Testis (tissue), 3 donors: ENCODE data around the gene AMBP. TPM values are rescaled to one million over a fixed set of nuclear protein-coding genes. Genes with fewer than 3 reads are reported as not detected.

ENCODE experiments used
- DNase-seq: peaks from one replicate; pipeline ENCODE4 v3.0.0-alpha.2; 2019
- H3K27ac ChIP-seq, 2 donors: fragments of 200-600 bp; sonication (generic); one replicate each; pipeline ENCODE4 v1.5.1; 2019
- H3K27me3 ChIP-seq: fragments of 200-600 bp; sonication (generic); one replicate; pipeline ENCODE4 v1.5.1; 2019
- H3K36me3 ChIP-seq: fragments of 200-600 bp; sonication (generic); one replicate; pipeline ENCODE4 v1.5.1; 2017; ENCODE audit warnings: low read depth; ENCODE audit errors: missing control alignments
- H3K4me1 ChIP-seq: fragments of 200-600 bp; sonication (generic); one replicate; pipeline ENCODE4 v1.5.1; 2019
- H3K4me3 ChIP-seq, 2 donors: fragments of 200-600 bp; sonication (generic); one replicate each; pipeline ENCODE4 v1.5.1; 2017 to 2019
- H3K9me3 ChIP-seq: fragments of 200-600 bp; sonication (generic); one replicate; pipeline ENCODE4 v1.5.1; 2017
- POLR2A ChIP-seq: fragments of 450-650 bp; IDR thresholded peaks from one replicate; pipeline ENCODE4 v1.6.1; 2017; ENCODE audit warnings: antibody characterized with exemption, mild to moderate bottlenecking, moderate library complexity
- WGBS, 2 donors: methylation state at CpG; one replicate each; pipeline ENCODE4 v1.1.5; 2018; 5-methylcytosine and 5-hydroxymethylcytosine counted together
- intact Hi-C: fragments of 100-400 bp; cut with DNase I; formaldehyde crosslinking; loops from one replicate; pipeline ENCODE4 v1.15.1; 2023; ENCODE audit warnings: low total_unique reads
- polyA plus RNA-seq: library from polyadenylated mRNA; stranded (reverse); fragments of 350-450 nt; fragmentation: Illumina TruSeq; extraction: RNeasy Lipid Tissue Mini Kit (QIAGEN cat#74804); gene quantifications from one replicate; pipeline ENCODE4 v1.2.3, GENCODE V29; 2014; ENCODE audit warnings: low read depth, low replicate concordance; ENCODE audit not compliant: insufficient read depth
- total RNA-seq, 2 donors: library from RNA; depleted of rRNA; stranded (reverse); fragments of >200 nt; gene quantifications; one replicate each; pipeline ENCODE4 v1.2.3, GENCODE V29; 2016
- TF ChIP-seq, protein P1 (sequence below), 3 experiments: fragments of 450-650 bp in 2 of 3; fragments of 200-600 bp in 1 of 3; sonication (generic) in 1 of 3; IDR thresholded peaks; one replicate each; pipeline ENCODE4 v1.5.1; 2016 to 2019; ENCODE audit warnings: antibody characterized with exemption in 3 of 3, mild to moderate bottlenecking in 2 of 3, moderate library complexity in 1 of 3

AMBP gene
- total and polyA plus RNA-seq, 3 donors from 2014 or later, result 0.47 to 0.88 (median 0.68) TPM

DNA sequence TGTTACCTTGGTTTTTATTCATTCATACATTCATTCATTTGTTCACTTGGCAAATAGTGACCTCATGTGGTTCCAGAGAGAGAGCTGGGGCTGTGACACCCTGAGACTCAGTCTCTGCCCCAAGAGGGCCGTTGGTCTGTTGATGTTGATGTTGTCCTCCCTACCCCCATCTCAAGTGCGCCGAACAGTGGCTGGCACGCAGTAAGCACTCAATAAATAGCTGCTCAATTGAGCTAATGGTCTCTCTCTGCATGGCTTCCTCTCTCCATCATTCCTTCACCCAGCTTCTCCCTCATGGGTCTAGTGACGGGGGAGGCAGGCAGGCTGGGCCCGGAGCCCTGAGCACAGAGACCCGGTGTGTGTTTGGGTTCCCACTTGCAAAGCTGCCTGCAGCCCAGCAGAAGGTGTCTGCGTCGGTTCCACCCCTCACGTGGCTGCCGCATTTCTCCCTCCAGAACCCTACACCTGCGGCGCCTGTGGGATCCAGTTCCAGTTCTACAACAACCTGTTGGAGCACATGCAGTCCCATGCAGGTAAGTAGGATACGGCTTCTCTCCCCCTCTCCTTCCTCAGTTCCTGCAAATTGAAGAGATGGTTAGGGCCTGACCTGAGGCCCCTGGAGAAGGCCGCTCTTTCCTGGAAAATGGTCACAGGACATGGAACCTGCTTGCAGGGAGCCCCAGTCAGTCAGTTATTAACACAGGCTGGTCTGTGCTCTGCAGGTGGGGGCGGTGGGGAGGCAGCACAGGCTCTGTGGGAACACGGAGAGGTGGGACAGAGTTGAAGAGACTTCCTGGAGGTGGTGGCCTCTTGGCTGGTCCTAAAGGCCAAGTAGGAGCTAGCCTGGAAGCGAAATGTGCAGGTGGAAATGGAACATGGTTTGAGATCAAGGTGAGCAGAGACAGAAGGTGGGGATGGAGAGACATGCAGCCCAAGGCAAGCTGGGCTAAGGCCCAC, 42.0 kb downstream of the AMBP start:
- Histone ChIP-seq H3K4me3 (no peak overlapping the region), H3K9me3 (no peaks in the 10 kb centered on the region), H3K27me3 (no peaks in the 10 kb centered on the region), H3K36me3 (no peaks in the 10 kb centered on the region), H3K27ac (no peak overlapping the region), H3K4me1 (no peaks in the 10 kb centered on the region)
- 93 to 94% methylated on average over 18 of the region's 18 CpGs for WGBS, 2 donors
- TF ChIP-seq, protein P1, sequence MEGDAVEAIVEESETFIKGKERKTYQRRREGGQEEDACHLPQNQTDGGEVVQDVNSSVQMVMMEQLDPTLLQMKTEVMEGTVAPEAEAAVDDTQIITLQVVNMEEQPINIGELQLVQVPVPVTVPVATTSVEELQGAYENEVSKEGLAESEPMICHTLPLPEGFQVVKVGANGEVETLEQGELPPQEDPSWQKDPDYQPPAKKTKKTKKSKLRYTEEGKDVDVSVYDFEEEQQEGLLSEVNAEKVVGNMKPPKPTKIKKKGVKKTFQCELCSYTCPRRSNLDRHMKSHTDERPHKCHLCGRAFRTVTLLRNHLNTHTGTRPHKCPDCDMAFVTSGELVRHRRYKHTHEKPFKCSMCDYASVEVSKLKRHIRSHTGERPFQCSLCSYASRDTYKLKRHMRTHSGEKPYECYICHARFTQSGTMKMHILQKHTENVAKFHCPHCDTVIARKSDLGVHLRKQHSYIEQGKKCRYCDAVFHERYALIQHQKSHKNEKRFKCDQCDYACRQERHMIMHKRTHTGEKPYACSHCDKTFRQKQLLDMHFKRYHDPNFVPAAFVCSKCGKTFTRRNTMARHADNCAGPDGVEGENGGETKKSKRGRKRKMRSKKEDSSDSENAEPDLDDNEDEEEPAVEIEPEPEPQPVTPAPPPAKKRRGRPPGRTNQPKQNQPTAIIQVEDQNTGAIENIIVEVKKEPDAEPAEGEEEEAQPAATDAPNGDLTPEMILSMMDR (IDR thresholded peaks at IDR 0.05), result no peak
- TF ChIP-seq POLR2A, result no peak
- DNase-seq, result no peak
- intact Hi-C loops, result no loop called here

DNA sequence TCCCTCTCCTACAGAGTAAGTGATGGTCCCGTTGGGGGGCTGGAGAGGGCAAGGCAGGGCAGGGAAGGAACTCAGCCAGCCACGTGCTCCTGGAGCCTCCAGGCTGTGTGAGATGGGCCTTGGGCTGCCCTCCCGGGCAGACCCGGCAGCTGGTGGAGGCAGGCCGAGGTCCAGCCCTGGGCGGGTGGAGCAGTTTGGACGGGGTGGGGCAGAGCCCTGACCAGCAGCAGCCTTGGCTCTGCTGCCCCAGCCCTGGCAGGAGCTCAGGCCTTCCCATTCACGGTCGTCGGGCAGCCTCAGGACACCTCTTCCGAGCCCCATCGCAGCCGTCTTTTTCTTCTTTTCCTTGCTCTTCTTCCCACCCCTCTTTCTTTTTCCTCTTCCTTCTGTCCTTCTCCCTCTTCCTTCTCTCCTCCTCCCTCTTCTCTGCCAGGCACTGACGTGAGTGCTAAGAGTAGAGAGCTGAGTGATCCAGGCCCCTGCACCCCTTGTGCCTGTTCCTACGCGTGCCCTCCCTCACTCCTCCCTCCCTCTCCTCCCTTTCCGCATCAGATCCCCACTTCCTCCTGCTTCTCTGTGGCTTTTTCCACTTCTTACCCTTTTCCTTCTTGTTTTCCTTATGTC, 42.8 kb downstream of the AMBP start:
- Histone ChIP-seq H3K9me3 (no peaks in the 10 kb centered on the region), H3K27me3 (no peaks in the 10 kb centered on the region), H3K4me3 (no peak overlapping the region), H3K27ac (no peak overlapping the region), H3K4me1 (no peaks in the 10 kb centered on the region), H3K36me3 (no peaks in the 10 kb centered on the region)
- no peak for DNase-seq
- 83 to 87% methylated on average over 15 to 17 of the region's 17 CpGs for WGBS, 2 donors
- no peak for TF ChIP-seq POLR2A
- TF ChIP-seq, protein P1 (IDR thresholded peaks at IDR 0.05), result no peak
- intact Hi-C loops, result no loop called here

DNA sequence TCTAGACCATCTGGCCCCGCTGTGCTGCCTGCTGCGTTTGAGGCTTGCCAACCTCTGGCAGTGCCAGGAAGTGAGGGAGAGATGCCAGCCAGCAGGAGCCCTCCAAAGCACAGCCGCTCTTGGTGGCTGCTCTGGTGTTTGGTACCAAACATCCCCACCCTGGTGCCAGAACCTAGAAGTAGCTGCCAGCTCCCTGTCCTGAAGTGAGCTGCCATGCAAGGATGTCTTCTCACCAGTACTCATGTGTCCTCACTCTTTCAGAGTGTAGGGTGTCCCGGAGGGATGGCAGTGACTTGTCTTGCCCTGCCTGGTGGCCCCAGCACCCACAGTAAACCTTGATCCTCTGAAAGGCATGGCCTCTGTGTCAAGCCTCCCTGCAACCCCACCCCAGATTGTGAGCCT, 43.4 kb downstream of the AMBP start:
- Histone ChIP-seq H3K27ac (no peak overlapping the region), H3K9me3 (no peaks in the 10 kb centered on the region), H3K27me3 (no peaks in the 10 kb centered on the region), H3K4me3 (no peak overlapping the region), H3K4me1 (no peaks in the 10 kb centered on the region), H3K36me3 (no peaks in the 10 kb centered on the region)
- no peak for DNase-seq
- TF ChIP-seq, protein P1 (IDR thresholded peaks at IDR 0.05), result no peak
- no peak for TF ChIP-seq POLR2A
- intact Hi-C loops, result no loop called here
- WGBS, 2 donors, result 78 to 84% methylated on average over 3 to 4 of the region's 4 CpGs

DNA sequence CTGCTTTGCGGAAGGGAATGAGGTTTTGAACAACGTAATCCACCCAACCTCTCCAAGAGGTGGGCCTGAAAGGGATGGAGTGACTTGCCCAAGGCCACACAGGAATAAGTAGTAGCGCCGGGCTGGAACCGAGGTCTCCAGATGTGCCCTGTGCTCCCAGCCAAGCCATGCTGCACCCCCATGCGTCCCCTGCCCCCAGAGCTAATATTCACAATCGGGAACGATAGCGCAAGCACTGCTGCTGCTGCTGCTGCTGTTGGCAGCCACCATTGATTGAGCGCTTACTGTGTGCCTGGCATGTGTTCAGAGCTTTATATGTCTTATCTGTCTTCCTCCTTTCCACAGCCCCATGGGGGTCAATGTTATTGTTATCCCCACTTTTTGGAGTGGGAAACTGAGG, 43.9 kb downstream of the AMBP start:
- DNase-seq, result no peak
- WGBS, 2 donors, result 88 to 95% methylated on average over 10 of the region's 10 CpGs

More for the DNA sequence above, 43.9 kb downstream of the AMBP start:
- Histone ChIP-seq H3K36me3 (no peaks in the 10 kb centered on the region), H3K9me3 (no peaks in the 10 kb centered on the region), H3K4me1 (no peaks in the 10 kb centered on the region), H3K27me3 (no peaks in the 10 kb centered on the region), H3K27ac (no peak overlapping the region), H3K4me3 (no peak overlapping the region)
- no peak for TF ChIP-seq POLR2A
- TF ChIP-seq, protein P1 (IDR thresholded peaks at IDR 0.05), result no peak
- intact Hi-C loops, result no loop called here
